Gastroesophageal sphincter (tissue), 4 donors: ENCODE results near the gene MCHR2. TPM values are rescaled to one million over a fixed set of nuclear protein-coding genes. Genes with fewer than 3 reads are reported as not detected.

ENCODE experiments used
- ATAC-seq: fragments of 150-250 bp; one replicate; pipeline ENCODE4 v1.9.1; 2016; ENCODE audit warnings: mild to moderate bottlenecking, moderate library complexity
- H3K27ac ChIP-seq, 4 donors: fragments of 200-600 bp; sonication (generic) in 3 of 4; 1 replicate in 3 of 4; 2 replicates in 1 of 4; pipeline ENCODE4 v1.5.1; 2016 to 2019
- H3K27me3 ChIP-seq: fragments of 200-600 bp; sonication (generic); one replicate; pipeline ENCODE4 v1.5.1; 2019
- H3K36me3 ChIP-seq, 2 donors: fragments of 200-600 bp; sonication (generic); one replicate each; pipeline ENCODE4 v1.5.1; 2019; ENCODE audit warnings: control low read depth in 1 of 2
- H3K4me1 ChIP-seq, 3 donors: fragments of 200-600 bp; sonication (generic); 1 replicate in 2 of 3; 2 replicates in 1 of 3; pipeline ENCODE4 v1.5.1; 2016 to 2019; ENCODE audit warnings: control low read depth in 2 of 3
- H3K4me3 ChIP-seq, 2 donors: fragments of 200-600 bp; sonication (generic); one replicate each; pipeline ENCODE4 v1.5.1; 2019; ENCODE audit warnings: mild to moderate bottlenecking in 1 of 2, moderate library complexity in 1 of 2
- H3K9me3 ChIP-seq, 3 donors: fragments of 200-600 bp; sonication (generic); one replicate each; pipeline ENCODE4 v1.5.1; 2017 to 2019; ENCODE audit warnings: control low read depth in 2 of 3
- CTCF ChIP-seq, 4 experiments: fragments of 200-600 bp in 2 of 4; fragments of 450-650 bp in 2 of 4; sonication (generic) in 1 of 4; IDR thresholded peaks; one replicate each; pipeline ENCODE4 v1.5.1; 2017 to 2019; ENCODE audit warnings: antibody characterized with exemption in 4 of 4, mild to moderate bottlenecking in 2 of 4, moderate library complexity in 2 of 4
- EP300 ChIP-seq: sonication (generic); formaldehyde crosslinking; IDR thresholded peaks from one replicate; pipeline ENCODE4 v1.6.1; 2017; ENCODE audit warnings: antibody characterized with exemption, mild to moderate bottlenecking
- POLR2A ChIP-seq, 2 donors: fragments of 450-650 bp; IDR thresholded peaks; one replicate each; pipeline ENCODE4 v1.6.1; 2017; ENCODE audit warnings: antibody characterized with exemption in 2 of 2, mild to moderate bottlenecking in 2 of 2, moderate library complexity in 1 of 2
- POLR2AphosphoS5 ChIP-seq: sonication (generic); formaldehyde crosslinking; IDR thresholded peaks from one replicate; pipeline ENCODE4 v1.6.1; 2017; ENCODE audit warnings: antibody characterized with exemption
- WGBS, 2 donors: methylation state at CpG; one replicate each; pipeline ENCODE4 v1.1.5; 2018; ENCODE audit warnings: low coverage in 1 of 2; 5-methylcytosine and 5-hydroxymethylcytosine counted together
- total RNA-seq, 4 donors: library from RNA; depleted of rRNA; stranded (reverse); fragments of >200 nt; gene quantifications; one replicate each; pipeline ENCODE4 v1.1.0, GENCODE V29; 2016

MCHR2 gene
- total RNA-seq, 4 donors from 2014 or later: not detected

GRCh38 chr6:99873084-99873483, 120.9 kb downstream of the MCHR2 start:
- H3K9me3 ChIP-seq: no peaks in the 10 kb centered on the region
- no peak overlapping the region for H3K4me3 ChIP-seq
- WGBS, 2 donors: 36 to 50% methylated on average over 1 to 2 of the region's 2 CpGs
- H3K4me1 ChIP-seq: no peaks in the 10 kb centered on the region
- no peaks in the 10 kb centered on the region for H3K36me3 ChIP-seq
- no peak for ATAC-seq
- peaks cover 15% of the 10 kb centered on the region for H3K27me3 ChIP-seq
- TF ChIP-seq POLR2AphosphoS5: no peak
- TF ChIP-seq POLR2A (IDR thresholded peaks at IDR 0.05): no peak
- no peak for TF ChIP-seq EP300
- TF ChIP-seq CTCF (IDR thresholded peaks at IDR 0.05): no peak
- no peak overlapping the region for H3K27ac ChIP-seq

- no peaks in the 10 kb centered on the region for H3K9me3 ChIP-seq
- ATAC-seq: no peak
- WGBS, 2 donors: 20 to 40% methylated on average over 3 of the region's 3 CpGs
Observed at GRCh38 chr6:99871641-99872040, 122.4 kb downstream of the MCHR2 start.

More at GRCh38 chr6:99871641-99872040, 122.4 kb downstream of the MCHR2 start:
- Histone ChIP-seq H3K36me3 (no peaks in the 10 kb centered on the region), H3K4me3 (no peak overlapping the region), H3K27me3 (peaks cover 15% of the 10 kb centered on the region), H3K4me1 (no peaks in the 10 kb centered on the region), H3K27ac (no peak overlapping the region)
- TF ChIP-seq CTCF (IDR thresholded peaks at IDR 0.05) (no peak), POLR2AphosphoS5 (no peak), POLR2A (IDR thresholded peaks at IDR 0.05) (no peak), EP300 (no peak)
